HUDEP-2 (cell line): ENCODE results near the gene ANO2.

Experiments used
- DNase-seq, 76 experiments: peaks; one replicate each; lab custom pipeline; 2025; ENCODE audit not compliant: unreplicated experiment in 76 of 76; lab: John Stamatoyannopoulos, UW

Gene ANO2

GRCh38 chr12:5964913-5965900 lies 20.1 kb upstream of the ANO2 start:
- DNase-seq: no peak

DNA sequence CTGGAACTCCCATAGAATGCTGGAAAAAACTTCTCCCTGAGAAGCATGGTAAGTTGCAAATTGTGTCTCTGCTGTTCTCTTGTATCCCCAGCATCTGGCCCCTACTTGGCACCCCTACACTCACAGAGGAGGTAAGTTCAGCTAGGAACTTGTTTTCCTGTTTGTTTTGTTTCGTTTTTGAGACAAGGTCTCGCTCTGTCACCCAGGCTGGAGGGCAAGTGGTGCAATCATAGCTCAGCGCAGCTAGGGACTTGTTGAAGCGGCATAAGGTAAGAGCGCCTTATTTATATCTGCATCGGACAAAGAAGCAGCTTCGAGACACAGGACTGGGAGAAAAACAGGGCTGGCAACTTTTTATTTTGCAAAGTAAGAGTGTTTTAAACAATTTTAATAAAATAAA lies 18.5 kb upstream of the ANO2 start:
- no peak for DNase-seq

GRCh38 chr12:5960783-5961182 lies 15.7 kb upstream of the ANO2 start:
- DNase-seq: no peak

DNA sequence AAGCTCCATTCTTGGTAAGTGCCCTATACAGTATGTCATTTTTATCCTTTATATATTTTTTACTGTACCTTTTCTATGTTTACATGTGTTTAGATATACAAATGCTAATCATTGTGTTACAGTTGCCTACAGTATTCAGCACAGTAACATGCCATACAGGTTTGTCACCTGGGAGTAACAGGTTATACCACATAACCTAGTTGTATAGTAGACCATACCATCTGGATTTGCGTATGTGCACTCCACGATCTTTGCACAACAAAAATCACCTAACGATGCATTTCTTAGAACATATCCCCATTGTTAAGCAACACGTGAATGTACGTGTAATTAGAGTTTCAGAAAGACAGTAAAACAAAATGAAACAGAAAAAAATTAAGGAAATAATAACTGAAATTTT lies 11.9 kb upstream of the ANO2 start:
- DNase-seq: no peak

DNA sequence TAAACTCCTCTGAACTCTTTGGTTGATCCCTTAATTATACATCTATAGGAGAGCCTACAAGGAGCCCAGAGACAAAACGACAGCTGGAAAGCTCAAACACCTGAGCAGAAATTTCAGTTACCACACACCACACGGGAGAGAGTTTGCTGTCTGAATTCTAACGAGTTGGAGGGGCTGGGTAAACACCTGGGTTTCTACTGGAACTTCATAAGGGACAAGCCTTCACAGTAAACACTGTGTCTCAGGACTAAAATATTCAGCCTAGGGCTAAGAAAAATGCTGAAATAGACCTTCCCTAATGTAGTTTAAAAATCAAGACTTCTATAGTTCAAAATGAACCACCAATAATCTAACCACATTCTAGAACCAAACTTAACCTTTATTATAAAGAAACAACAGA lies 9.6 kb upstream of the ANO2 start:
- no peak for DNase-seq

DNA sequence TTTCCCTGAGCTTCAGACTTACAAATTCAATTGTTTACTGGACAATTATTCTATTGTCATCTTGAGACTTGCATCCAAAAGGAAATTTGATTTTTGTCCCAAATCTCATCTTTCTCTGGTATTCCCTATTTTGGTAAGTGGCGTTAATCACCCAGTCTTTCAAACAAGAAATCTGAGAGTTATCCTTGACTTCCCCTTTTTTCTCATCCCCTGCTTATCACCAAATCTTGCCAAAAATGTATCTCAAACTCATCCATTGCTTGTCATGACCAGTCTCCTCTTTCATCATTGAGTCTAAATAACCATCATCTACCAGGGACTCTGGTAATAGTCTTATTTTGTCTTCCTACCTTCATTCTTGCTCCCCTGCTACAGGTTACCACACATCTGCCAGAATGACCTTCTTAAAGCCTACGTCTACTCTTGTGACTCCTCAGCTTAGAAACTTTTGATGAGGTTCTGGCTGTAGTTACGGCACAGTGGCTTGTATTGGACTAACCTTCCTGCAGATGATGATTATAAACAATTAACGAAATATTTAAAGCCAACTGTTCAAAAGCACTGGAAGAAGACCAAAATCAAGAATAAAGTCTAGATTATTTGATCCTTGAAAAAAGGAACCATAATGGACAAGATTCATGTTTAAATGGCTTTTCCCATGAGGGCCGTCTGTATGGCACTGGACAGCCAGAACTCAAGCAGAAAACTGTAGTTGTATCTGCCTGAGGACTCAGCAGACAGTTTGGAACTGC lies 9.0 kb upstream of the ANO2 start:
- DNase-seq: no peak

GRCh38 chr12:5952031-5952430 lies 7.0 kb upstream of the ANO2 start:
- DNase-seq: no peak

DNA sequence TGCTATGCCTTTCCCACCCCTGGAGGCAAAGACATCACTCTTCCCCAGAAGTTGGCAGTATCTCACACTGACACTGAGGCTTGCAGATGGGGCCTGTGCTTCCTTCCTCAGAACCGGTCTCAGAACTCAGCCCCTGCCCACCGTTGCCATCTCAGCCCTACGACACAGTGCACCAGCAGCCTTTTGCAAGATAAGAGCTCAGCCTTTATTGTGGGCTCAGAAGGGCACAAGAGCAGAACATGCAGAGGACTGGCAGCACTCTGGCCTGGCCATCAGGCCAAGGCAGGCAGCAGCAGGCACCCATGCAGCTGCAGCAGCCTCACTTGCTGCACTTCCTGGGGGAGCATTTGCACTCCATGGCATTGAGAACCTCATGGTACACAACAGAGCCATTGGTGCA lies 3.6 kb upstream of the ANO2 start:
- no peak for DNase-seq

GRCh38 chr12:5947006-5947405 lies 1.9 kb upstream of the ANO2 start:
- no peak for DNase-seq

DNA sequence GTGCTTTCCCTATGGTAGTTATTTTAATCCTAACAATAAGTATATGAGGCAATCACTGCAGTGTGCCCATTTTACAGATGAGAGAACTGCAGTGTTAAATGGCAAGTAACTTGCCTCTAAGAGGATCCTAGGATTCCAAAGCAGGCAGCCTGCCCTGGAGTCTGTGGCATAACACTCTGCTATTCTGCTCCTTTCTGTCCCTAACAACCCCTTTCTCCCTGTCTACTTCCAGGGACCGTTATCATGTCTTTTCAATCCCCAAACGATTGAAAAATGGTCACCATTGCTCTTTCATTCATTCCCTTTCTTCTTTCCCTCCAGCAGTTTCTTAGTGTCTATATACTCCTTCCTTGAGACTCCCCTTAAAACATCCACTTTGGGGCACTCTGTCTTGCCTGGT lies 1.3 kb upstream of the ANO2 start:
- DNase-seq: no peak

GRCh38 chr12:5944688-5945070 lies 380 bp downstream of the ANO2 start:
- DNase-seq: no peak

GRCh38 chr12:5944053-5944452 lies 1.0 kb downstream of the ANO2 start:
- DNase-seq: no peak

GRCh38 chr12:5941907-5942306 lies 3.2 kb downstream of the ANO2 start:
- no peak for DNase-seq

GRCh38 chr12:5927732-5928516 lies 17.1 kb downstream of the ANO2 start:
- DNase-seq: no peak

DNA sequence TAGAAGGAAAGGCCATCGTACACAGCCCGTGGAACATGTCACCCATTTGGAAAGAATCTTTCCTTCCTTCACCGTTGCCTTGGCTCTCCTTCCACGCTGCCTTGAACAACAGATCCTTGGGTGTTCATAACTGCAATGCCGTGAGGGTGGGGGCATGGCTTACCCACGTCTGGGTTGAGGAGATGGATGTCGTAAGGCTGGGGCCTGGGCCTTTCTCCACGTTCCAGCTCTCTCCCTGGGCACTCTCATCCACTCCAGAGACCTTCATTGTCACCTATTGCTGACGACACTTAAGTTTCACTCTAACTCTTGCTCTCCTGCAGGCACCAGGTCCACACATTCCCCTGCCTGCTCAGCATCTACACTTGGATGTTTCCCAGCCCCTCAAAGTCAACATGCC lies 19.4 kb downstream of the ANO2 start:
- no peak for DNase-seq

GRCh38 chr12:5924342-5924741 lies 20.7 kb downstream of the ANO2 start:
- DNase-seq: no peak

GRCh38 chr12:5923751-5924150 lies 21.3 kb downstream of the ANO2 start:
- DNase-seq: no peak

DNA sequence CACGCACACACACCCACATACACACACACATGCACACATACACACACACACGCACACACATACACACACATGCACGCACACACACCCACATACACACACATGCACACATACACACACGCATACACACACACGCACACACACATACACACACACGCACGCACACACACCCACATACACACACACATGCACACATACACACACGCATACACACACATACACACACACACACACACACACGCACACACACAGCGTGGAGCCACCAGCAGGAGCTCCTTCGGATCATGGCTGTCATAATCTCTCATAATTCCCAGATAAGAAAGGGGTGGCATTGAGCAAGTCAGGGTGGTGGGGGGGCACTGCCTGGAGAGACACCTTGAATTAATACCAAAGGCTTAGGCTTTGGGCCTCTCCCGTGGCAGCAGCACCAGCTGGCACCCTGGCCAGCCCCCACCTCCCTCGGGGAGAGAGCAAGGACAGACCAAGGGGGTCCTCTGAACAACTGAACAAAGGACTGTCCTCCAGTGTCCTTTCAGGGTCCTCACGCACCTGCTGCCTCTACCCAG lies 21.9 kb downstream of the ANO2 start:
- DNase-seq: no peak

- no peak for DNase-seq
Observed at GRCh38 chr12:5921966-5922899, 22.8 kb downstream of the ANO2 start.
